PC-9 (cell line): Measurements from ENCODE around the gene SRBD1.

Source experiments
- CTCF ChIP-seq: fragments of 200-600 bp; sonication (generic); conservative IDR thresholded peaks from 2 replicates; pipeline ENCODE4 v1.6.1; 2017; ENCODE audit warnings: mixed run types, antibody characterized with exemption, mild to moderate bottlenecking, moderate library complexity
- EZH2 ChIP-seq: fragments of 200-600 bp; sonication (generic); IDR thresholded peaks from 2 replicates; pipeline ENCODE4 v1.8.0; 2017; ENCODE audit warnings: antibody characterized with exemption, low read depth

GRCh38 chr2:45543257-45543656, 67.8 kb downstream of the SRBD1 start:
- no peak for TF ChIP-seq CTCF
- TF ChIP-seq EZH2: no peak
